Liver (tissue), 9 donors: ENCODE data around the gene FRMD4A. TPM values are rescaled to one million over a fixed set of nuclear protein-coding genes. Genes with fewer than 3 reads are reported as not detected.
A peak's percentile ranks its signal among the peaks of the same experiment; 100 is the strongest.

Experiments
- DNase-seq: peaks from one replicate; pipeline ENCODE4 v3.0.0-alpha.2; 2017; ENCODE audit warnings: low spot score
- H3K27ac ChIP-seq, 2 donors: one replicate each; pipeline ENCODE4 v1.7.0; 2013; ENCODE audit warnings: inconsistent platforms in 2 of 2, low read length in 2 of 2, control low read depth in 1 of 2, low read depth in 1 of 2, mild to moderate bottlenecking in 1 of 2
- H3K27me3 ChIP-seq, 4 donors: one replicate each; pipeline versions ENCODE4 v1.6.1 to v1.7.0; 2013; ENCODE audit warnings: low read length in 3 of 4, inconsistent platforms in 1 of 4, mild to moderate bottlenecking in 1 of 4, moderate library complexity in 1 of 4; ENCODE audit not compliant: control insufficient read depth in 4 of 4, insufficient read depth in 4 of 4
- H3K36me3 ChIP-seq, 4 donors: one replicate each; pipeline versions ENCODE4 v1.6.1 to v1.7.0; 2013; ENCODE audit warnings: low read length in 3 of 4, mild to moderate bottlenecking in 3 of 4, low read depth in 1 of 4, moderate library complexity in 1 of 4; ENCODE audit not compliant: control insufficient read depth in 4 of 4, insufficient read depth in 3 of 4
- H3K4me1 ChIP-seq, 4 donors: one replicate each; pipeline versions ENCODE4 v1.6.1 to v1.7.0; 2013; ENCODE audit warnings: low read length in 3 of 4, mild to moderate bottlenecking in 3 of 4, moderate library complexity in 1 of 4; ENCODE audit not compliant: control insufficient read depth in 4 of 4, insufficient read depth in 4 of 4
- H3K4me3 ChIP-seq, 3 donors: one replicate each; pipeline versions ENCODE4 v1.6.1 to v1.7.0; 2013; ENCODE audit warnings: low read length in 3 of 3, control low read depth in 1 of 3, low read depth in 1 of 3, mild to moderate bottlenecking in 1 of 3
- H3K9ac ChIP-seq, 2 donors: one replicate each; pipeline ENCODE4 v1.7.0; 2013; ENCODE audit warnings: low read length in 2 of 2, mild to moderate bottlenecking in 2 of 2, moderate library complexity in 2 of 2, control low read depth in 1 of 2, low read depth in 1 of 2
- H3K9me3 ChIP-seq, 4 donors: one replicate each; pipeline versions ENCODE4 v1.6.1 to v1.7.0; 2013; ENCODE audit warnings: low read length in 3 of 4; ENCODE audit not compliant: control insufficient read depth in 4 of 4
- ATF3 ChIP-seq: IDR thresholded peaks from 2 replicates; pipeline ENCODE4 v1.6.1; 2016; ENCODE audit warnings: antibody characterized with exemption
- CTCF ChIP-seq: fragments of 150-350 bp; IDR thresholded peaks from 2 replicates; pipeline ENCODE4 v1.5.1; 2017; ENCODE audit warnings: improper control_type of control experiment, low read depth, low read length; ENCODE audit not compliant: missing input control
- EGR1 ChIP-seq, 2 donors: IDR thresholded peaks; 2 replicates each; pipeline ENCODE4 v1.6.1; 2016 to 2018; ENCODE audit warnings: antibody characterized with exemption in 2 of 2, low read depth in 2 of 2
- FOXA1 ChIP-seq: IDR thresholded peaks from 2 replicates; pipeline ENCODE4 v1.6.1; 2016; ENCODE audit warnings: antibody characterized with exemption
- FOXA2 ChIP-seq: IDR thresholded peaks from 2 replicates; pipeline ENCODE4 v1.6.1; 2016; ENCODE audit warnings: antibody characterized with exemption
- GABPA ChIP-seq, 2 donors: IDR thresholded peaks in 1 of 2; conservative IDR thresholded peaks in 1 of 2; 2 replicates each; pipeline ENCODE4 v1.6.1; 2016; ENCODE audit warnings: antibody characterized with exemption in 2 of 2, mild to moderate bottlenecking in 1 of 2, moderate library complexity in 1 of 2
- HNF4A ChIP-seq, 2 donors: conservative IDR thresholded peaks; 2 replicates each; pipeline ENCODE4 v1.6.1; 2016; ENCODE audit warnings: antibody characterized with exemption in 2 of 2, mild to moderate bottlenecking in 2 of 2
- HNF4G ChIP-seq: IDR thresholded peaks from 2 replicates; pipeline ENCODE4 v1.6.1; 2016; ENCODE audit warnings: antibody characterized with exemption
- JUND ChIP-seq, 2 donors: IDR thresholded peaks; 2 replicates each; pipeline ENCODE4 v1.6.1; 2016; ENCODE audit warnings: antibody characterized with exemption in 2 of 2
- MAX ChIP-seq: IDR thresholded peaks from 2 replicates; pipeline ENCODE4 v1.6.1; 2016; ENCODE audit warnings: antibody characterized with exemption
- NR2F2 ChIP-seq: IDR thresholded peaks from 2 replicates; pipeline ENCODE4 v1.6.1; 2016; ENCODE audit warnings: antibody characterized with exemption
- RAD21 ChIP-seq, 2 donors: IDR thresholded peaks; 2 replicates each; pipeline ENCODE4 v1.6.1; 2016; ENCODE audit warnings: antibody characterized with exemption in 2 of 2, mild to moderate bottlenecking in 2 of 2
- REST ChIP-seq: IDR thresholded peaks from 2 replicates; pipeline ENCODE4 v1.6.1; 2016; ENCODE audit warnings: antibody characterized with exemption, mild to moderate bottlenecking
- RXRA ChIP-seq, 2 donors: IDR thresholded peaks; 2 replicates each; pipeline ENCODE4 v1.6.1; 2017 to 2018; ENCODE audit warnings: antibody characterized with exemption in 2 of 2, mild to moderate bottlenecking in 1 of 2
- SP1 ChIP-seq: IDR thresholded peaks from 2 replicates; pipeline ENCODE4 v1.6.1; 2018; ENCODE audit warnings: antibody characterized with exemption, mild to moderate bottlenecking
- TAF1 ChIP-seq: conservative IDR thresholded peaks from 2 replicates; pipeline ENCODE4 v1.6.1; 2016; ENCODE audit warnings: antibody characterized with exemption, mild to moderate bottlenecking
- YY1 ChIP-seq: IDR thresholded peaks from 2 replicates; pipeline ENCODE4 v1.6.1; 2016; ENCODE audit warnings: antibody characterized with exemption, mild to moderate bottlenecking
- ZBTB33 ChIP-seq: IDR thresholded peaks from 2 replicates; pipeline ENCODE4 v1.6.1; 2016; ENCODE audit warnings: antibody characterized with exemption
- WGBS: extraction: QIAGEN DNeasy Blood & Tissue Kit; methylation state at CpG from one replicate; pipeline ENCODE4 v1.1.7; 2013; 5-methylcytosine and 5-hydroxymethylcytosine counted together
- polyA plus RNA-seq, 2 donors: library from polyadenylated mRNA; stranded (reverse) in 1 of 2; unstranded in 1 of 2; fragments of 200-250 nt in 1 of 2; fragments of >200 nt in 1 of 2; fragmentation: Nextera tagmentation in 1 of 2; extraction: Ambion mirVana in 1 of 2; gene quantifications; one replicate each; pipeline versions ENCODE4 v1.2.1 to v1.2.3, GENCODE V29; 2013 to 2015
- total RNA-seq, 2 donors: library from RNA; depleted of rRNA; stranded (reverse); fragments of >200 nt; gene quantifications; one replicate each; pipeline ENCODE4 v1.2.3, GENCODE V29; 2014
- donor health status: healthy.
- donor health status: healthy.
- donor health status: healthy.
- donor health status: healthy.
- donor health status: healthy.

Gene FRMD4A
- total and polyA plus RNA-seq, 4 donors, result 8.2 to 34.3 (median 13.1) TPM

GRCh38 chr10:13959443-13960359 lies 371.0 kb downstream of the FRMD4A start:
- H3K4me3 ChIP-seq, result no peak overlapping the region
- no peaks in the 10 kb centered on the region for H3K36me3 ChIP-seq
- peak overlapping the region; percentile 14 to 23 for H3K27ac ChIP-seq
- no peak for DNase-seq
- peaks cover 0 to 2% (median under 1%) of the 10 kb centered on the region in 4 donors for H3K4me1 ChIP-seq
- no peaks in the 10 kb centered on the region for H3K9me3 ChIP-seq
- peak overlapping the region in 1 of 2 donors; percentile 33 for H3K9ac ChIP-seq
- H3K27me3 ChIP-seq, result no peaks in the 10 kb centered on the region
- WGBS, result 58% methylated on average over 18 of the region's 18 CpGs
- TF ChIP-seq NR2F2 (peak; percentile 24), ZBTB33 (no peak), MAX (peak; percentile 11), CTCF (no peak)

- DNase-seq, result no peak
- no peaks in the 10 kb centered on the region for H3K27me3 ChIP-seq
- H3K27ac ChIP-seq, result no peak overlapping the region
- peaks cover 0 to 2% (median under 1%) of the 10 kb centered on the region in 4 donors for H3K4me1 ChIP-seq
- WGBS, result 84% methylated on average over 9 of the region's 9 CpGs
- TF ChIP-seq MAX, result no peak
- no peak for TF ChIP-seq YY1
- no peak for TF ChIP-seq RAD21 (IDR thresholded peaks at IDR 0.05)
- no peak for TF ChIP-seq RXRA (IDR thresholded peaks at IDR 0.05)
- no peak for TF ChIP-seq NR2F2
- no peak for TF ChIP-seq HNF4G
- TF ChIP-seq FOXA1, result no peak
- TF ChIP-seq SP1, result no peak
- no peak for TF ChIP-seq EGR1 (IDR thresholded peaks at IDR 0.05; ENCODE audit: low read depth in 2 of 2)
- TF ChIP-seq JUND (IDR thresholded peaks at IDR 0.05), result no peak
- no peak for TF ChIP-seq GABPA (IDR thresholded peaks at IDR 0.05 in 1 of 2, conservative IDR thresholded peaks at IDR 0.05 in 1 of 2)
- TF ChIP-seq FOXA2, result no peak
- TF ChIP-seq CTCF, result no peak
- TF ChIP-seq ATF3, result no peak
- TF ChIP-seq ZBTB33, result no peak
- TF ChIP-seq TAF1, result no peak
- no peak for TF ChIP-seq HNF4A (conservative IDR thresholded peaks at IDR 0.05)
- no peak for TF ChIP-seq REST
- no peaks in the 10 kb centered on the region for H3K36me3 ChIP-seq
- H3K9me3 ChIP-seq, result no peaks in the 10 kb centered on the region
- H3K4me3 ChIP-seq, result no peak overlapping the region
- no peak overlapping the region for H3K9ac ChIP-seq
Observed at GRCh38 chr10:13957856-13958255, 372.9 kb downstream of the FRMD4A start.
